ENCODE measurements around the gene HPGD.
"Not testable (repeated sequence)": the region's sequence is repeated elsewhere in the genome, so short reads cannot be mapped to it uniquely, and the experiment has no call there.

The HPGD gene

GRCh38 chr4:174505892-174506291 lies 16.4 kb downstream of the HPGD start:
- ATAC-seq (no peak), DNase-seq (ENCODE audit: low spot score in 2 of 2) (no peak)
- peaks cover 60% of the 10 kb centered on the region for H3K36me3 Mint-ChIP-seq
- no peaks in the 10 kb centered on the region for H3K4me1 Mint-ChIP-seq
- H3K27ac Mint-ChIP-seq, result no peak overlapping the region
- no peaks in the 10 kb centered on the region for H3K9me3 Mint-ChIP-seq
- no peak overlapping the region for H3K4me3 Mint-ChIP-seq

GRCh38 chr4:174505007-174505406 lies 17.3 kb downstream of the HPGD start:
- no peak for DNase-seq (ENCODE audit: low spot score in 2 of 2)
- Mint-ChIP-seq H3K36me3 (peaks cover 57% of the 10 kb centered on the region), H3K9me3 (no peaks in the 10 kb centered on the region), H3K4me3 (no peak overlapping the region), H3K27ac (no peak overlapping the region), H3K4me1 (peaks cover under 1% of the 10 kb centered on the region)
- ATAC-seq, result no peak

DNA sequence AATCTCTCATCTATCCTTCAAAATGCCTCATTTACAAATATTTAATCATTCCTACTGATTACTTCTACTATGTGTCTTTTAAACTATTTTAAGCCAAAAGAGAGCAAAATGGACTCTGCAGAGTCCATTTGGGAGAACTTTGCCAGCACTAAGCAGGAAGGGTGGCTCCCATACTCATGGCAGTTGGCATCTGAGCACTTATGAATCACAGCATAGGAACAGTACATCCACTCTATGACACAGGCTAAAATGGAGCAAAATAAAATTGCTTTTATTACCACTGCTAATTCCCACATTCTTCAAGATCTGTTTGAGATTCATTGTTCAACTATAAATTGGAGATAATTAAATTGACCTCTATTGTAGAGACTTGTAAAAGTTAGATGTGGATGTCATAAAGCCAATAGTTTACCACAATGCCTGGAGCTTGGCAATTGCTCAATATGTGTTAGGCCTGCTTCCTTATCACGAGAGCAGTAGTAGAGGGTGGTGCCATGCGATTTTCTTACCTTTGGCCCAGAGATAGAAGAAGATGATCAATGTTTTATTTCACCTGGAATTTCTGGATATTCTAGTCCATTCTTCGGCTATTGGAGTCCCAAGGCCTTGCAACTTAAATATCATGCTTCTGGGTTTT lies 19.1 kb downstream of the HPGD start:
- Mint-ChIP-seq H3K4me3 (no peak overlapping the region), H3K27ac (no peak overlapping the region), H3K4me1 (peaks cover 18% of the 10 kb centered on the region), H3K9me3 (no peaks in the 10 kb centered on the region), H3K36me3 (peaks cover 42% of the 10 kb centered on the region)
- no peak for DNase-seq (ENCODE audit: low spot score in 2 of 2)
- ATAC-seq, result no peak

DNA sequence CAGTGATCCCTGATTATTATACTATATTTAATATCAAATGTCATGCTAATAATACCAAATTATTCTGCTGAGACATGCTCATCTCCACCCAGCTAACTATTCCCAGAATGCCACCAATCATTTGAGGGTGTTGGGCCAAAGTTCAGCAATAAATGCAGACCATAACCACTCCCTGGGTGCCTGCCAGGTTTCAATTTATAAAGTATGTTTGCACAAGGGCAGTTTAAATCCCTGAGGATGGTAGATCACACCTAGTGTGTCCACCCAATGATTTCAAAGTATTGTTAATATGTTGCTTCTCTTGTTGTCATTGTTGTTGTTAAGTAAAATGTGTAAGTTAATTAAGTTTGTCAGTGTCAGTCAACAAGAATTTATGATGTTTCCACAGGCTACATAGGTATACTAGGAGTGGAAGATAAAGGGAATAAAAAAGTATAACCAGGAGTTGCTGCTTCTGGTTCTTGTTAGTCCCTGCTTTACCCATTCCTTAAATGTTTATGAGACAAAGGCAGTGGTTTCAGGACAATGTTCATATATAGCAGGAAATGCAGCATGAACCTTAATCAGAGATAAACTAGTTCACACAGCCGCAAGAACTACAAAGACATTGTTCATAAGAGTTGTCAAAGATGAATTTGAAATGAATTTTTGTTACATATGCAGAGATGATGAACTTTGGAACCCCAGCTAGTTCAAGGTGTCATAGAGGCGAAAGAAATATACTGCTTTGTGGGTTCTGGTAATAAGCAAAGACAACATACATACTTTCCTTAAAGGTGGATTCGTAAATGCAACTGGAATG lies 25.5 kb downstream of the HPGD start:
- Mint-ChIP-seq H3K36me3 (peaks cover 21% of the 10 kb centered on the region), H3K4me3 (peak overlapping the region; percentile 73), H3K27ac (peak overlapping the region; percentile 89), H3K4me1 (peaks cover 32% of the 10 kb centered on the region), H3K9me3 (no peaks in the 10 kb centered on the region)
- no peak for ATAC-seq
- no peak for DNase-seq (ENCODE audit: low spot score in 2 of 2)

GRCh38 chr4:174495626-174496025 lies 26.7 kb downstream of the HPGD start:
- Mint-ChIP-seq H3K9me3 (no peaks in the 10 kb centered on the region), H3K4me1 (peaks cover 32% of the 10 kb centered on the region), H3K27ac (no peak overlapping the region), H3K4me3 (no peak overlapping the region), H3K36me3 (peaks cover 27% of the 10 kb centered on the region)
- DNase-seq (ENCODE audit: low spot score in 2 of 2), result no peak
- no peak for ATAC-seq

- peaks cover 28% of the 10 kb centered on the region for H3K36me3 Mint-ChIP-seq
- ATAC-seq (no peak), DNase-seq (ENCODE audit: low spot score in 2 of 2) (no peak)
- H3K9me3 Mint-ChIP-seq, result no peaks in the 10 kb centered on the region
- H3K27ac Mint-ChIP-seq, result peak overlapping the region; percentile 87
- H3K4me3 Mint-ChIP-seq, result no peak overlapping the region
- peaks cover 29% of the 10 kb centered on the region for H3K4me1 Mint-ChIP-seq
Observed at GRCh38 chr4:174494726-174495125, 27.6 kb downstream of the HPGD start.

DNA sequence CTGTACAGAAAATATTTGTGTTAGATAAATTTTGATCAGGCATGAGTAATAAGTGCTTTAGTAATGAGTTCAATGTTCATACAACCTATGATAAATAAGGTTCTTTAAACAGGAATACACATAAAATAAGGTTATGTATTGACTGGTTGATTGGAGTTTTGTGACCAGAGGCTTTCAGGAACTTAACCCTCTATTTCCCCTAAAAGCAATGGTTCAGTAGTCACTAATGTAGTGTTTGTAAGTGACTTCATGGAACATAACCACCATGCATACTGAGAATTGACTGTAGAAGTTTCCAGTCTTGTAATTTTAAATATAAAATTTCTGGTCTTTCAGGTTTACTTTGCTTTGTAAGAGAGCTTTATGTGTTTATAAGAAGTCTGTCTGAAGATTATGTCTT lies 28.1 kb downstream of the HPGD start:
- Mint-ChIP-seq H3K4me1 (peaks cover 23% of the 10 kb centered on the region), H3K4me3 (no peak overlapping the region)

DNA sequence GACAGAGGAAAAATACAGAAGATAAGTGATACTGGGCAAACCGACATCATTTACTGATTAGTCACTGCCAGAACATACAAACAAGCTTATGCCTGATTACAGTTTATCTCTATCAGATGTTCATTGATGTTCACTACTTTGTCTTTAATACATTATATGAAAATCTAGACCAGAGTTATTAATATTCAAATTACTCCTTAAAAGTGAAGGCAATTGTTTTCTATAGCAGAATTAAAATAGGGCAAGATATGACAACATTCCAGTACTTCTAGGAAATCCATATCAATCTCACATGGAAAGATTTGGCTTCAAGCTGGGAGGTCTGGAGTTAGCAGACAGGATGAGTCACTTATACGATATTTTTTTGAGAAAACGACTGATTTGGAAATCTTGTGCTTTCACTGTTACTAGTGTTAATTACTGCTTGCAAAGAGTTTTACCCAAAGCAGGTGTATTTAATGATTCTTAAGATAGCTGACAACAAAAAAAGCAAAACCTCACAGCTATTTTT lies 31.8 kb downstream of the HPGD start:
- no peaks in the 10 kb centered on the region for H3K9me3 Mint-ChIP-seq
- H3K27ac Mint-ChIP-seq, result no peak overlapping the region
- DNase-seq (ENCODE audit: low spot score in 2 of 2) (no peak), ATAC-seq (no peak)
- peaks cover 26% of the 10 kb centered on the region for H3K36me3 Mint-ChIP-seq
- peaks cover 7% of the 10 kb centered on the region for H3K4me1 Mint-ChIP-seq
- no peak overlapping the region for H3K4me3 Mint-ChIP-seq

More for the DNA sequence above, 28.1 kb downstream of the HPGD start:
- ATAC-seq (peak; percentile 90), DNase-seq (ENCODE audit: low spot score in 2 of 2) (no peak)
- no peaks in the 10 kb centered on the region for H3K9me3 Mint-ChIP-seq
- peaks cover 28% of the 10 kb centered on the region for H3K36me3 Mint-ChIP-seq
- peak overlapping the region; percentile 87 for H3K27ac Mint-ChIP-seq

DNA sequence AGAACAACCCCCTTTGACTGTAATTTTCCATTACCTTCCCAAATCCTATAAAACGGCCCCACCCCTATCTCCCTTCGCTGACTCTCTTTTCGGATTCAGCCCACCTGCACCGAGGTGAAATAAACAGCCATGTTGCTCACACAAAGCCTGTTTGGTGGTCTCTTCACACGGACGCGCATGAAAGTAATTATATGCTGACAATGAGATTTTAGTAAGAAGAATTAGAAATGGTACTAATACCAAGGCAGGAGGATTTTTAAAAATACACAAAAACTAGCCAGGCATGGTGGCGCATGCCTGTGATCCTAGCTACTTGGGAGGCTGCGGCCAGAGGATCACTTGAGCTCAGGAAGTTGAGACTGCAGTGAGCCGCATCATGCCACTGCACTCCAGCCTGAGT lies 33.9 kb downstream of the HPGD start:
- DNase-seq (ENCODE audit: low spot score in 2 of 2); H3K9me3 Mint-ChIP-seq; H3K36me3 Mint-ChIP-seq; ATAC-seq; H3K4me3 Mint-ChIP-seq; H3K27ac Mint-ChIP-seq; H3K4me1 Mint-ChIP-seq: not testable (repeated sequence)

DNA sequence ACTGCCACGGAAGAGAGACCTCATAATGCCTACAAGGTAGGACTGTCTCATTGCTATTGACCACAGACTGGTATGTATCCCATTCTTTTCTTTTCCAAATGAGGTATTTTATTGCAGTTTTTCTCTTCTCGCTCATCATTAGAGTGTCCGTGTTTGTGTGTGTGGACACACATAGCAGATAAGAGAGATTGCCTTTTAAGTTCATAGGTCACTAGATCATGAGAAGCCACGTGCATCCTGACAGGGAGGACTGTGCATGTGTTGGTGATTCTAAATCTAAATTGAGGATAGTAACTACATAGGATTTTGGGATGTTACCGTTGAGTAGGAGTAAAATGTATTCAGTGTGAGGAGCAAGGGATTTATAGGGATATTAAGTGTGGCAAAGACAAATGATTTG lies 37.3 kb downstream of the HPGD start:
- Mint-ChIP-seq H3K27ac (no peak overlapping the region), H3K4me1 (no peaks in the 10 kb centered on the region), H3K4me3 (no peak overlapping the region), H3K9me3 (no peaks in the 10 kb centered on the region), H3K36me3 (no peaks in the 10 kb centered on the region)
- no peak for DNase-seq (ENCODE audit: low spot score in 2 of 2)
- ATAC-seq, result no peak

GRCh38 chr4:174483792-174484191 lies 38.5 kb downstream of the HPGD start:
- ATAC-seq (no peak), DNase-seq (ENCODE audit: low spot score in 2 of 2) (no peak)
- Mint-ChIP-seq H3K4me3 (no peak overlapping the region), H3K9me3 (no peaks in the 10 kb centered on the region), H3K4me1 (no peaks in the 10 kb centered on the region), H3K27ac (no peak overlapping the region), H3K36me3 (no peaks in the 10 kb centered on the region)

- Mint-ChIP-seq H3K9me3 (no peaks in the 10 kb centered on the region), H3K4me3 (no peak overlapping the region), H3K36me3 (no peaks in the 10 kb centered on the region), H3K4me1 (no peaks in the 10 kb centered on the region), H3K27ac (no peak overlapping the region)
- ATAC-seq (no peak), DNase-seq (ENCODE audit: low spot score in 2 of 2) (no peak)
Observed at GRCh38 chr4:174479140-174479539, 43.1 kb downstream of the HPGD start.

GRCh38 chr4:174475528-174475927 lies 46.8 kb downstream of the HPGD start:
- H3K9me3 Mint-ChIP-seq, result no peaks in the 10 kb centered on the region
- ATAC-seq, result no peak

GRCh38 chr4:174474457-174475075 lies 47.7 kb downstream of the HPGD start:
- DNase-seq (ENCODE audit: low spot score in 2 of 2), result no peak
- H3K36me3 Mint-ChIP-seq, result no peaks in the 10 kb centered on the region
- no peaks in the 10 kb centered on the region for H3K4me1 Mint-ChIP-seq
- H3K9me3 Mint-ChIP-seq, result no peaks in the 10 kb centered on the region
- ATAC-seq, result no peak
- no peak overlapping the region for H3K27ac Mint-ChIP-seq
- no peak overlapping the region for H3K4me3 Mint-ChIP-seq

More at GRCh38 chr4:174475528-174475927, 46.8 kb downstream of the HPGD start:
- no peaks in the 10 kb centered on the region for H3K36me3 Mint-ChIP-seq
- no peak overlapping the region for H3K27ac Mint-ChIP-seq
- H3K4me1 Mint-ChIP-seq, result no peaks in the 10 kb centered on the region
- H3K4me3 Mint-ChIP-seq, result no peak overlapping the region
- DNase-seq (ENCODE audit: low spot score in 2 of 2), result no peak

- DNase-seq (ENCODE audit: low spot score in 2 of 2), result no peak
- Mint-ChIP-seq H3K4me3 (no peak overlapping the region), H3K27ac (no peak overlapping the region), H3K36me3 (no peaks in the 10 kb centered on the region), H3K9me3 (peaks cover 2% of the 10 kb centered on the region), H3K4me1 (no peaks in the 10 kb centered on the region)
- ATAC-seq, result no peak
Observed at GRCh38 chr4:174467107-174467506, 55.2 kb downstream of the HPGD start.

DNA sequence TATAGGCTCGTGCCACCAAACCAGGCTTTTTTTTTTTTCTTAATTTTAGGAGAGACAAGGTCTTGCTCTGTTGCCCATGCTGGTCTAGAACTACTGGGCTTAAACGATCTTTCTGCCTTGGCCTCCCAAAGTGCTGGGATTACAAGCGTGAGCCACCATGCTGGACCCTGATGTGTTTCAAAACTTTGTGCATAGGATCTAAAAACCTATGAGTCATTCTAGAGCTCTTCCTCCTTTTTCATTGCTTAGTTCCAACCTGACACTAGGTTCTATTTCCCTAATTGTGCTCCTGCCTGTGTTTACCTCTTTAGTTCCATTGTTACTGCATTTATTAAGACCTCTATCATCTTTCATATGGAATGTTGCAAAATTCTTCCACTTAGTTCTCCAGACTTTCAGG lies 57.3 kb downstream of the HPGD start:
- DNase-seq (ENCODE audit: low spot score in 2 of 2) (no peak), ATAC-seq (no peak)
- H3K4me1 Mint-ChIP-seq, result no peaks in the 10 kb centered on the region
- no peaks in the 10 kb centered on the region for H3K36me3 Mint-ChIP-seq
- peaks cover 2% of the 10 kb centered on the region for H3K9me3 Mint-ChIP-seq
- H3K27ac Mint-ChIP-seq, result no peak overlapping the region
- no peak overlapping the region for H3K4me3 Mint-ChIP-seq
